ENCODE data around the gene NCBP3.

The NCBP3 gene

GRCh38 chr17:3817851-3818605 lies 28.0 kb downstream of the NCBP3 start:
- no peak overlapping the region for H3K4me3 ChIP-seq (ENCODE audit: low read length)
- no peaks in the 10 kb centered on the region for H3F3A ChIP-seq (ENCODE audit: insufficient read depth, low read length)
- H3K4me2 ChIP-seq (ENCODE audit: low read depth, low read length), result no peak overlapping the region
- no peak overlapping the region for H3K9ac ChIP-seq (ENCODE audit: low read length)
- no peaks in the 10 kb centered on the region for H3K4me1 ChIP-seq (ENCODE audit: low read length)
- no peak for DNase-seq
- no peak overlapping the region for H3K27ac ChIP-seq (ENCODE audit: low read length)
- no peaks in the 10 kb centered on the region for H3K9me3 ChIP-seq (replicated peaks; ENCODE audit: insufficient read depth, low read length)
- H3K79me2 ChIP-seq (ENCODE audit: low read length), result no peaks in the 10 kb centered on the region
- TF ChIP-seq EZH2phosphoT487 (IDR thresholded peaks at IDR 0.05; ENCODE audit: low read length) (no peak), CTCF (IDR thresholded peaks at IDR 0.05; ENCODE audit: low read length) (no peak), EZH2 (optimal IDR thresholded peaks at IDR 0.05; ENCODE audit: low read depth, low read length) (no peak)
- H3K36me3 ChIP-seq (replicated peaks; ENCODE audit: insufficient read depth, low read length), result peaks cover 13% of the 10 kb centered on the region
- H2AFZ ChIP-seq (ENCODE audit: low read length), result no peak overlapping the region
- no peaks in the 10 kb centered on the region for H3K9me2 ChIP-seq (replicated peaks; ENCODE audit: insufficient read depth, low read length)
- H4K20me1 ChIP-seq (ENCODE audit: insufficient read depth, low read length), result no peaks in the 10 kb centered on the region
- H3K27me3 ChIP-seq (replicated peaks; ENCODE audit: insufficient read depth, low read length), result no peaks in the 10 kb centered on the region

GRCh38 chr17:3815925-3816324 lies 30.1 kb downstream of the NCBP3 start:
- Histone ChIP-seq H3K4me1 (ENCODE audit: low read length) (no peaks in the 10 kb centered on the region), H3K27ac (ENCODE audit: low read length) (no peak overlapping the region), H2AFZ (ENCODE audit: low read length) (no peak overlapping the region), H3K9me3 (replicated peaks; ENCODE audit: insufficient read depth, low read length) (no peaks in the 10 kb centered on the region), H3K9me2 (replicated peaks; ENCODE audit: insufficient read depth, low read length) (no peaks in the 10 kb centered on the region), H3K4me2 (ENCODE audit: low read depth, low read length) (no peak overlapping the region), H4K20me1 (ENCODE audit: insufficient read depth, low read length) (no peaks in the 10 kb centered on the region), H3K27me3 (replicated peaks; ENCODE audit: insufficient read depth, low read length) (no peaks in the 10 kb centered on the region), H3K4me3 (ENCODE audit: low read length) (no peak overlapping the region), H3K36me3 (replicated peaks; ENCODE audit: insufficient read depth, low read length) (peaks cover 5% of the 10 kb centered on the region; the same call in 1 of the 2 replicates), H3K9ac (ENCODE audit: low read length) (no peak overlapping the region), H3K79me2 (ENCODE audit: low read length) (no peaks in the 10 kb centered on the region), H3F3A (ENCODE audit: insufficient read depth, low read length) (no peaks in the 10 kb centered on the region)
- DNase-seq, result no peak
- TF ChIP-seq CTCF (IDR thresholded peaks at IDR 0.05; ENCODE audit: low read length), result no peak
- TF ChIP-seq EZH2 (optimal IDR thresholded peaks at IDR 0.05; ENCODE audit: low read depth, low read length), result no peak
- TF ChIP-seq EZH2phosphoT487 (IDR thresholded peaks at IDR 0.05; ENCODE audit: low read length), result no peak

DNA sequence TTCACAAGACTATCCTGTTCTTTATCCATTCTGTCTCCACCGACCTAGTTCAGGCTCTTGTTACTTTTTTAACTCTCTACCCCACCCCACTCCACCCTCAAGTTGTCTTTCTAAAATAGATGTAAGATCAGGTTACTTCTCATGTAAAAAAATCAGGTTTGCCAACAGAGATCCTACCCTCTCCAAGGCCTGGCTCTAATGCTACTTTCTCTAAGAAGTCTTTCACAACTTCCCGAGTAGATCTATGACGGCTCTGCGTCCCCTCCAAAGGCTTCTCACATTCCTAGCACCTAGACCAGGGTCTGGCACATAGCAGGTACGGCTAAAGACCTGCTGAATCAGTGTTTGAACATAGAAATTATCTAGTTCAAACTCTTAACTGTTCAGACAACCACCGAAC lies 30.9 kb downstream of the NCBP3 start:
- Histone ChIP-seq H4K20me1 (ENCODE audit: insufficient read depth, low read length) (no peaks in the 10 kb centered on the region), H3K4me1 (ENCODE audit: low read length) (no peaks in the 10 kb centered on the region), H3K9me3 (replicated peaks; ENCODE audit: insufficient read depth, low read length) (no peaks in the 10 kb centered on the region), H3K4me3 (ENCODE audit: low read length) (no peak overlapping the region), H2AFZ (ENCODE audit: low read length) (no peak overlapping the region), H3K4me2 (ENCODE audit: low read depth, low read length) (no peak overlapping the region), H3K79me2 (ENCODE audit: low read length) (no peaks in the 10 kb centered on the region), H3K9me2 (replicated peaks; ENCODE audit: insufficient read depth, low read length) (no peaks in the 10 kb centered on the region), H3K27ac (ENCODE audit: low read length) (no peak overlapping the region), H3K9ac (ENCODE audit: low read length) (no peak overlapping the region), H3K36me3 (replicated peaks; ENCODE audit: insufficient read depth, low read length) (peaks cover 5% of the 10 kb centered on the region; the same call in 1 of the 2 replicates), H3K27me3 (replicated peaks; ENCODE audit: insufficient read depth, low read length) (no peaks in the 10 kb centered on the region), H3F3A (ENCODE audit: insufficient read depth, low read length) (no peaks in the 10 kb centered on the region)
- TF ChIP-seq CTCF (IDR thresholded peaks at IDR 0.05; ENCODE audit: low read length) (no peak), EZH2 (optimal IDR thresholded peaks at IDR 0.05; ENCODE audit: low read depth, low read length) (no peak), EZH2phosphoT487 (IDR thresholded peaks at IDR 0.05; ENCODE audit: low read length) (no peak)
- DNase-seq, result no peak

Measured in MM.1S (cell line).